NCI-H1417 (cell line): Measurements from ENCODE around the gene YIF1A.

ENCODE experiments used
- DNase-seq, 3 experiments: peaks; one replicate each; lab custom pipeline; 2025; lab: John Stamatoyannopoulos, UW

YIF1A gene

DNA sequence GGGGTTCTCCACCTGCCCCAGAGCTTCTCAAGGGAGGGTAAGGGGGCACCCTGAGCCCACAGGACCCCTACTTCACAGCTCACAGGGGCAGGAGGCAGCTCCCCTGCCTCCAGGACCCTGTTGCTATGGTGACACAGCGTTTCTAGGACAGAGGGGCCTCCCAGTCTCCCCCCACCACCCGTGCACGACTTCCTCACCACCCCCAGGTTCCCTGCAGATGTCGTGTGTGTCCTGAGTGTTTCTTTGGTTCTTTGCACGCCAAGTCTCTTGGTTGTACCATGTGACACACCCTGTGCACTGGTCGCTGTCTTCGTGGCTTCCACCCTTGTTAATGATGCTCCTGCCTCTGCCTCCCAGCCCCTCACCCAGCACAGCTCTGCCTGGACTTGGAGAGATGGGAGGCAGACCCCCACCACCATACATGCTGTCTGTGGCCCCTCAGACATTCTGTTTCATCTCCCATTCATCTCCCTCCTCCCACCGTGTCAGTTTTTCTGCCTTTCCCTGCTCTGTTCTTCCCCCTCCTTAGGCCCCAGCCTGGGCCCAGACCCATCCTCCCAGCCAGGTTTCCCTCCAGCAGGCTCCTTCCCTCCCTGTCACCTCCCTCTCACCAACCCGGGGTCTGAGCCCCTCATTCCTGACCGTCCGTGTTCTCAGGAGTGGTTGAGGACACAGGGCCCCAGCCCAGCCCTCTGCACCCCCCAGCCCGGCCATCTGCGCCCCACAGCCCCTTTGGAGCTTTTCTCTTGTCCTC, 45.0 kb downstream of the YIF1A start:
- DNase-seq, result no peak

DNA sequence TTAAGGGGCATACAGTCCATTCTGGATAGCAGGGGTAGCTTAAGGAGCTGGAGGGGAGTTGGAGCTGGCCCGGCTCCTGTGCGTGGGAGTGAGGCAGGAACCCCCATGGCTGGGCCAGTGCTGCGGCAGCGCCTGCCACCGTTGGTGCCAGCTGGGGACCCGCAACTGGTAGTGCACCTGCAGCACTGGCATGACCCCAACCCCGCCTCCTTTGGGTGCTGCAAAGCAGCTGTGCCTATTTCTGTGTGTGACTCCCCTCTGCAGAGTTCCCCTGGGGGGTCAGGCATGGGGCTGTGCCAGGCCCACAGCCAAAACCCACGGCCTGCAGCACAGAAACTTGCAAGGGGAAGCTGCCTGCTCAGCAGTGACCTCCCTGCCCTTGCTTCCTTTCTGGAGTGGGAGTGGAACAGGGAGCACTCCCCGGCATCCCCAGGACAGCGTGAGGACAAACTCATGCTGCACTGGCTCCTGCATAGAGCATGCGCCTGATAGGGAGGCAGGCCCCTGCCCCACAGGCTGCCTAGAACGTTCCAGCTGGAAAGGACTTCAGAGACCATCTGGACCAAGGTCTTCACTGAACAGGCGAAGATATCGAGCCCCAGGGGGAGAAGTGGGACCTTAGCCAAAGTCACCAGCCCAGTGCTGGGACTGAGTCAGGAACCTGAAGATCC, 46.7 kb downstream of the YIF1A start:
- DNase-seq, result no peak

- DNase-seq, result no peak
These were observed 48.2 kb downstream of the YIF1A start for GRCh38 chr11:66240781-66241136.

- no peak for DNase-seq
These were observed 48.8 kb downstream of the YIF1A start for GRCh38 chr11:66239998-66240780.

- no peak for DNase-seq
These were observed 49.4 kb downstream of the YIF1A start for GRCh38 chr11:66239511-66239910.

DNA sequence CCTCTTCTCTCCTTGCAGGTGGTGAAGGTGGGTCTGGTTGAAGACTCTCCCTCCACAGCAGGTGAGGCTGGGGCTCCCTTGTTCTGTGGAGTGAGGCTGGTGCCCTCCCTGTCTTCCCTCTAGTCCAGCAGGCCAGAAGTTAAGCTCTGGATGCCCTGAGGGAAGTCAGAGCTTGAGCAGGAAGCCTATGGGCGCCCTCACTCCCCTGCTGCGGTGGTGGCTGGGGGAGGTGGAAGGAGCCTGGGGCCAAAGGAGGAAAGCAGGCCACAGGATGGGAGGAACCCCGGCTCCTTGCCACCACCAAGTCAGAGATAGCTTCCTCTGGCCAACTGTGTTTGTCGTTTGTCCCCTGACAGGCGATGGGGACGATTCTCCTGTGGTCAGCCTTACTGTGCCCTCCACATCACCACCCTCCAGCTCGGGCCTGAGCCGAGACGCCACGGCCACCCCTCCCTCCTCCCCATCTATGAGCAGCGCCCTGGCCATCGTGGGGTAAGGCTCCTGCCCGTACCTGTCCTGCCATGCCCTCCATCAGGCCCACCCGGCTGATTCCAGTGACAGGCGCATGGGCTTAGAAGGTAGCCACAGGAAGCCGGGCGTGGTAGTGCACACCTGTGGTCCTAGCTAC, 50.0 kb downstream of the YIF1A start:
- no peak for DNase-seq

- no peak for DNase-seq
These were observed 51.1 kb downstream of the YIF1A start for GRCh38 chr11:66237867-66238266.

DNA sequence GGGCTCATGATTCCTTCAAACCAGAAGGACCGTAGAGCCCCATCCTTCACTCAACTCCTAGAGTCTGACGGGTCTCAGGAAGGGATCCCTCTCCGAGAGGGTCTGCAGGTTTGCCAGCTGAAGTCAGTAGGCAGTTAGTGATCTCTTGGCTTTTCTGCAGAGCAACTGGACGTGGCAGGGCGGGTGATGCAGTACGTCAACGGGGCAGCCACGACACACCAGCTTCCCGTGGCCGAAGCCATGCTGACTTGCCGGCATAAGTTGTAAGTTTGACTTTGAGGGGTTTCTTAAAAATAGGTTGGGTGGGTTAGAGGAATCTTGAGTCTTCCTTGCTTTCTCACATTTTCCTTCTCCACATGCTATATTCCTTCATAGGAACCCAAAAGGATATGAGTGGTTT, 53.8 kb downstream of the YIF1A start:
- no peak for DNase-seq
